Endothelial cell of hepatic sinusoid (primary cell): ENCODE results near the gene DST.

Source experiments
- in situ Hi-C: cut with HindIII; loops from 2 replicates; pipeline ENCODE4 v1.10.0; 2017; ENCODE audit warnings: low sequenced_read_pairs

DST gene

GRCh38 chr6:56540232-56541029, 102.3 kb downstream of the DST start:
- in situ Hi-C loops: no loop called here

- in situ Hi-C loops: no loop called here
These were observed 103.1 kb downstream of the DST start for GRCh38 chr6:56539527-56540105.

- in situ Hi-C loops: no loop called here
These were observed 103.8 kb downstream of the DST start for GRCh38 chr6:56538851-56539250.

GRCh38 chr6:56537223-56537770, 105.4 kb downstream of the DST start:
- in situ Hi-C loops: no loop called here

GRCh38 chr6:56536536-56536935, 106.2 kb downstream of the DST start:
- in situ Hi-C loops: no loop called here

- in situ Hi-C loops: no loop called here
These were observed 107.1 kb downstream of the DST start for GRCh38 chr6:56535626-56536025.

- in situ Hi-C loops: loop anchor here (5.0 kb wide), 1 partner anchor 57 kb away; no protein-coding TSS in a partner anchor
These were observed 107.8 kb downstream of the DST start for GRCh38 chr6:56534680-56535419.

GRCh38 chr6:56532766-56533551, 109.7 kb downstream of the DST start:
- in situ Hi-C loops: loop anchor here (5.0 kb wide), 1 partner anchor 59 kb away; no protein-coding TSS in a partner anchor

GRCh38 chr6:56531839-56532595, 110.7 kb downstream of the DST start:
- in situ Hi-C loops: loop anchor here (5.0 kb wide), 1 partner anchor 60 kb away; no protein-coding TSS in a partner anchor

GRCh38 chr6:56529594-56530191, 113.0 kb downstream of the DST start:
- in situ Hi-C loops: loop anchor here (5.0 kb wide), 1 partner anchor 63 kb away; no protein-coding TSS in a partner anchor

GRCh38 chr6:56528412-56528841, 114.3 kb downstream of the DST start:
- in situ Hi-C loops: no loop called here

- in situ Hi-C loops: no loop called here
These were observed 114.8 kb downstream of the DST start for GRCh38 chr6:56527934-56528333.

- in situ Hi-C loops: no loop called here
These were observed 115.7 kb downstream of the DST start for GRCh38 chr6:56526860-56527544.

GRCh38 chr6:56525974-56526789, 116.5 kb downstream of the DST start:
- in situ Hi-C loops: no loop called here

GRCh38 chr6:56524891-56525703, 117.6 kb downstream of the DST start:
- in situ Hi-C loops: no loop called here

- in situ Hi-C loops: no loop called here
These were observed 120.0 kb downstream of the DST start for GRCh38 chr6:56522495-56523270.
